ENCODE measurements around the gene AGRN. TPM values are rescaled to one million over a fixed set of nuclear protein-coding genes. Genes with fewer than 3 reads are reported as not detected.
"Not testable (repeated sequence)": the region's sequence is repeated elsewhere in the genome, so short reads cannot be mapped to it uniquely, and the experiment has no call there.

The AGRN gene
- total RNA-seq, 5 donors from 2014 or later (not counting 1 experiment from before 2014, with no cell fraction given): 6.0 to 16.3 (median 9.9) TPM

GRCh38 chr1:1053682-1054081 is 33.8 kb downstream of the AGRN start:
- peaks cover 0 to 2% (median under 1%) of the 10 kb centered on the region in 3 donors for H3K4me1 Mint-ChIP-seq
- no peaks in the 10 kb centered on the region for H3K9me3 Mint-ChIP-seq
- ChIA-PET CTCF (no interaction called here), POLR2A (no interaction called here)
- H3K4me3 Mint-ChIP-seq: no peak overlapping the region
- DNase-seq: no peak
- no peaks in the 10 kb centered on the region for H3K36me3 ChIP-seq (ENCODE audit: control insufficient read depth in 2 of 2, extremely low read depth in 1 of 2, insufficient read depth in 1 of 2, low read length in 1 of 2)
- H3K27ac ChIP-seq (ENCODE audit: low read length): no peak overlapping the region
- no peaks in the 10 kb centered on the region for H3K9me3 ChIP-seq
- no peak overlapping the region for H3K4me3 ChIP-seq (ENCODE audit: control insufficient read depth in 1 of 2, extremely low read depth in 1 of 2, low read length in 1 of 2)
- ATAC-seq (replicated peaks in 1 of 4): no peak
- WGBS (ENCODE audit: insufficient coverage): 95% methylated on average over 18 of the region's 18 CpGs
- no peaks in the 10 kb centered on the region for H3K36me3 Mint-ChIP-seq
- no peak overlapping the region for H3K27ac Mint-ChIP-seq
- peaks cover 0 to 25% of the 10 kb centered on the region in 2 experiments for H3K27me3 ChIP-seq (replicated peaks in 1 of 2; ENCODE audit: control insufficient read depth in 2 of 2, extremely low read depth in 1 of 2, insufficient read depth in 2 of 2, low read length in 1 of 2)
- peaks cover 0 to under 1% of the 10 kb centered on the region in 2 experiments for H3K4me1 ChIP-seq (ENCODE audit: control insufficient read depth in 1 of 2, extremely low read depth in 1 of 2, insufficient read depth in 2 of 2, low read length in 2 of 2)
- peaks cover 0 to 11% of the 10 kb centered on the region in 2 donors for H3K27me3 Mint-ChIP-seq

- H3K27me3 Mint-ChIP-seq: peaks cover 0 to 14% of the 10 kb centered on the region in 2 donors
- no peaks in the 10 kb centered on the region for H3K36me3 Mint-ChIP-seq
- Histone ChIP-seq H3K4me1 (ENCODE audit: control insufficient read depth in 1 of 2, extremely low read depth in 1 of 2, insufficient read depth in 2 of 2, low read length in 2 of 2) (peaks cover 0 to 6% of the 10 kb centered on the region in 2 experiments), H3K27me3 (replicated peaks in 1 of 2; ENCODE audit: control insufficient read depth in 2 of 2, extremely low read depth in 1 of 2, insufficient read depth in 2 of 2, low read length in 1 of 2) (peaks cover 0 to 29% of the 10 kb centered on the region in 2 experiments), H3K9me3 (no peaks in the 10 kb centered on the region), H3K27ac (ENCODE audit: low read length) (no peak overlapping the region), H3K4me3 (ENCODE audit: control insufficient read depth in 1 of 2, extremely low read depth in 1 of 2, low read length in 1 of 2) (no peak overlapping the region), H3K36me3 (ENCODE audit: control insufficient read depth in 2 of 2, extremely low read depth in 1 of 2, insufficient read depth in 1 of 2, low read length in 1 of 2) (no peaks in the 10 kb centered on the region)
- peaks cover 0 to 5% (median 4%) of the 10 kb centered on the region in 3 donors for H3K4me1 Mint-ChIP-seq
- H3K4me3 Mint-ChIP-seq: no peak overlapping the region
- H3K9me3 Mint-ChIP-seq: no peaks in the 10 kb centered on the region
- DNase-seq (no peak), ATAC-seq (replicated peaks in 1 of 4) (no peak)
- H3K27ac Mint-ChIP-seq: no peak overlapping the region
- CTCF ChIA-PET: no interaction called here
- WGBS (ENCODE audit: insufficient coverage): 88% methylated on average over 13 of the region's 18 CpGs
- POLR2A ChIA-PET: no interaction called here
Measured at GRCh38 chr1:1054099-1054700, 34.3 kb downstream of the AGRN start.

- Histone ChIP-seq H3K9me3 (no peaks in the 10 kb centered on the region), H3K36me3 (ENCODE audit: control insufficient read depth in 2 of 2, extremely low read depth in 1 of 2, insufficient read depth in 1 of 2, low read length in 1 of 2) (no peaks in the 10 kb centered on the region), H3K27ac (ENCODE audit: low read length) (no peak overlapping the region), H3K27me3 (replicated peaks in 1 of 2; ENCODE audit: control insufficient read depth in 2 of 2, extremely low read depth in 1 of 2, insufficient read depth in 2 of 2, low read length in 1 of 2) (peaks cover 0 to 33% of the 10 kb centered on the region in 2 experiments), H3K4me1 (ENCODE audit: control insufficient read depth in 1 of 2, extremely low read depth in 1 of 2, insufficient read depth in 2 of 2, low read length in 2 of 2) (peaks cover 2 to 10% of the 10 kb centered on the region in 2 experiments), H3K4me3 (ENCODE audit: control insufficient read depth in 1 of 2, extremely low read depth in 1 of 2, low read length in 1 of 2) (no peak overlapping the region)
- Mint-ChIP-seq H3K9me3 (no peaks in the 10 kb centered on the region), H3K4me1 (peaks cover 0 to 5% (median 4%) of the 10 kb centered on the region in 3 donors), H3K27me3 (peaks cover 0 to 16% of the 10 kb centered on the region in 2 donors), H3K36me3 (no peaks in the 10 kb centered on the region), H3K27ac (no peak overlapping the region), H3K4me3 (no peak overlapping the region)
- POLR2A ChIA-PET: no interaction called here
- ATAC-seq (replicated peaks in 1 of 4): no peak
- WGBS (ENCODE audit: insufficient coverage): 90% methylated on average over 20 of the region's 23 CpGs
- CTCF ChIA-PET: no interaction called here
- no peak for DNase-seq
Measured at GRCh38 chr1:1054971-1055370, 35.1 kb downstream of the AGRN start.

GRCh38 chr1:1055841-1056736 is 36.2 kb downstream of the AGRN start:
- DNase-seq: no peak
- POLR2A ChIA-PET: no interaction called here
- no peaks in the 10 kb centered on the region for H3K9me3 Mint-ChIP-seq
- Histone ChIP-seq H3K4me3 (ENCODE audit: control insufficient read depth in 1 of 2, extremely low read depth in 1 of 2, low read length in 1 of 2) (no peak overlapping the region), H3K9me3 (no peaks in the 10 kb centered on the region), H3K36me3 (ENCODE audit: control insufficient read depth in 2 of 2, extremely low read depth in 1 of 2, insufficient read depth in 1 of 2, low read length in 1 of 2) (no peaks in the 10 kb centered on the region), H3K27ac (ENCODE audit: low read length) (no peak overlapping the region), H3K4me1 (ENCODE audit: control insufficient read depth in 1 of 2, extremely low read depth in 1 of 2, insufficient read depth in 2 of 2, low read length in 2 of 2) (peaks cover 2 to 15% of the 10 kb centered on the region in 2 experiments), H3K27me3 (replicated peaks in 1 of 2; ENCODE audit: control insufficient read depth in 2 of 2, extremely low read depth in 1 of 2, insufficient read depth in 2 of 2, low read length in 1 of 2) (peaks cover 0 to 44% of the 10 kb centered on the region in 2 experiments)
- CTCF ChIA-PET: interaction anchor here in 1 of 2 donors (0.5 kb wide), 1 partner anchor 469 kb away, joined by 5 read pairs; no protein-coding TSS in a partner anchor
- H3K27me3 Mint-ChIP-seq: peaks cover 2 to 25% of the 10 kb centered on the region in 2 donors
- H3K4me1 Mint-ChIP-seq: peaks cover 0 to 8% (median 8%) of the 10 kb centered on the region in 3 donors
- 87% methylated on average over 40 of the region's 50 CpGs for WGBS (ENCODE audit: insufficient coverage)
- no peak overlapping the region for H3K4me3 Mint-ChIP-seq
- no peak for ATAC-seq (replicated peaks in 1 of 4)
- no peaks in the 10 kb centered on the region for H3K36me3 Mint-ChIP-seq
- H3K27ac Mint-ChIP-seq: no peak overlapping the region

- H3K27ac ChIP-seq (ENCODE audit: low read length); CTCF ChIA-PET; H3K36me3 Mint-ChIP-seq; H3K27ac Mint-ChIP-seq; H3K4me3 ChIP-seq (ENCODE audit: control insufficient read depth in 1 of 2, extremely low read depth in 1 of 2, low read length in 1 of 2); POLR2A ChIA-PET; DNase-seq; H3K9me3 Mint-ChIP-seq; ATAC-seq (replicated peaks in 1 of 4); H3K36me3 ChIP-seq (ENCODE audit: control insufficient read depth in 2 of 2, extremely low read depth in 1 of 2, insufficient read depth in 1 of 2, low read length in 1 of 2); H3K9me3 ChIP-seq: not testable (repeated sequence)
- Mint-ChIP-seq H3K4me1 (peaks cover 0 to 13% (median 8%) of the 10 kb centered on the region in 3 donors), H3K27me3 (peaks cover 3 to 33% of the 10 kb centered on the region in 2 donors), H3K4me3 (peak overlapping the region in 2 of 3 donors; percentile 6 to 75)
- peaks cover 2 to 18% of the 10 kb centered on the region in 2 experiments for H3K4me1 ChIP-seq (ENCODE audit: control insufficient read depth in 1 of 2, extremely low read depth in 1 of 2, insufficient read depth in 2 of 2, low read length in 2 of 2)
- WGBS (ENCODE audit: insufficient coverage): 67% methylated on average over 5 of the region's 15 CpGs
- H3K27me3 ChIP-seq (replicated peaks in 1 of 2; ENCODE audit: control insufficient read depth in 2 of 2, extremely low read depth in 1 of 2, insufficient read depth in 2 of 2, low read length in 1 of 2): peaks cover 0 to 59% of the 10 kb centered on the region in 2 experiments
Measured at GRCh38 chr1:1057769-1058087, 37.8 kb downstream of the AGRN start.

GRCh38 chr1:1058088-1058905 is 38.4 kb downstream of the AGRN start:
- Histone ChIP-seq H3K4me1 (ENCODE audit: control insufficient read depth in 1 of 2, extremely low read depth in 1 of 2, insufficient read depth in 2 of 2, low read length in 2 of 2) (peaks cover 2 to 21% of the 10 kb centered on the region in 2 experiments), H3K4me3 (ENCODE audit: control insufficient read depth in 1 of 2, extremely low read depth in 1 of 2, low read length in 1 of 2) (no peak overlapping the region), H3K9me3 (no peaks in the 10 kb centered on the region), H3K27ac (ENCODE audit: low read length) (no peak overlapping the region), H3K36me3 (ENCODE audit: control insufficient read depth in 2 of 2, extremely low read depth in 1 of 2, insufficient read depth in 1 of 2, low read length in 1 of 2) (no peaks in the 10 kb centered on the region), H3K27me3 (replicated peaks in 1 of 2; ENCODE audit: control insufficient read depth in 2 of 2, extremely low read depth in 1 of 2, insufficient read depth in 2 of 2, low read length in 1 of 2) (peaks cover 0 to 64% of the 10 kb centered on the region in 2 experiments)
- H3K4me3 Mint-ChIP-seq: peak overlapping the region; percentile 65 to 75 (median 67)
- CTCF ChIA-PET: no interaction called here
- no peaks in the 10 kb centered on the region for H3K9me3 Mint-ChIP-seq
- no peak for DNase-seq
- H3K36me3 Mint-ChIP-seq: no peaks in the 10 kb centered on the region
- POLR2A ChIA-PET: no interaction called here
- H3K4me1 Mint-ChIP-seq: peaks cover 0 to 17% (median 11%) of the 10 kb centered on the region in 3 donors
- no peak for ATAC-seq (replicated peaks in 1 of 4)
- H3K27ac Mint-ChIP-seq: no peak overlapping the region
- 33% methylated on average over 20 of the region's 24 CpGs for WGBS (ENCODE audit: insufficient coverage)
- peaks cover 3 to 33% of the 10 kb centered on the region in 2 donors for H3K27me3 Mint-ChIP-seq
